NCI-H2081 treated with DMSO at 0.1 percent for 48 hours (cell line): ENCODE measurements around the gene HLCS.

Source experiments
- DNase-seq: peaks from one replicate; lab custom pipeline; 2025; lab: John Stamatoyannopoulos, UW

The HLCS gene

DNA sequence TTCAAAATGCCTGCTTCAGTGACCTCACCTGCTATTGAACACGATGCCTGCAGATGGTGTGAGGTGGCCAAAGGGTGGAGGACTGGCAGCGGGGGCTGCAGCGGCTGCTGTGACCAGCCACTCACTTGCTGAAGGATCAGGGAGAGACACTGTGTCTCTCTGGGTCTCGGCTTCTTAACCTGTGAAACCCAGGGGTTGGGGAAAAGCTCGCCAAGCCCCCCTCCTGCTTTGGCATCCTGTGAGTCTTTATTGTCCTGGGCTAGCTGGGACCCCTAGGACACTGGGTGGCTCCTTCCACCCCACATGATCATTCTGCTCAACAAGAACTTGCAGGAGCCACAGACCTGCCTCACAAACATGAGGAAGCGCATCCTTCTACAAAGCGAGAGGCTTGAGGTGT lies 154.7 kb downstream of the HLCS start:
- DNase-seq, result no peak

DNA sequence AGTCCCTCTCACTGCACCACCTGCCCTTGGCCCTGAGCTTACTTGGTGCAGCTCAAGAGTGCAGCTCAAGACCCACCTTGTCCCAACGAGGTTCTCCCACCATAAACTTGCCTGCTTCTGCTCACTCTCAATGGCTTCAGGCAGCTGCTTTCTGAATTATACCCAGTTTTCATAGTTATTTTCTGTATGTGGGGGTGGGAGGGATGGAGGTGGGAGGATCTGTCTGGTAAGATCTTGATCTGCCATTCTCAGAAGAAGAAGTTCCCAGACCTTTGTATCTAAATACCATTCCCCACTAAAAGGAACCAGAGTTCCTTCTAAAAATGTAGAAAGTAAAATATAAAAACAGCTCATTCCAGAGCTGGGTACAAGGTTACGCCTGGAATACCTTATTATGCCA lies 156.0 kb downstream of the HLCS start:
- no peak for DNase-seq

DNA sequence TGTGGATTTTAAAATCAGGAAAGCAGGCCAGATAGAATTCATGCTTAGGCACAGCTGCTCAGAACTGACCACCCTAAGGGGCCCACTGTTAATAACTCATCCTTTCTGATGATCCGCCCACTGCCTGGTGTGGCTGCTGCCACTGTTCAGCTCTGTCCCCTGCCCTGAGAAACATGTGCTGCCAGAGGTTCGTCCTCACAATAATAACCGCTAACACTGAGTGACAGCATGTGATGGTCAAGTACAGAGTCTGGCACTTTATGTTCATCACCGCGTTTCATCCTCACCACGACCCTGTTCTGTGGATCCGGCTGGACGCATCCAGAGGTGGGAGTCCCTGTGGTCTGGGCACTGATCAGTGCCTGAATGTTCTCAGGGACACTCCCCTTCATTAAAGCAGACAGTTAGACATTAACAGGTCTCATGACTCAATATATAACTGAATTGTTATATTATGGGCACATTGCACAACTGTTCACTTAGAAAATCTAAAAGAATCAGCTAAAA lies 159.0 kb downstream of the HLCS start:
- DNase-seq, result no peak

DNA sequence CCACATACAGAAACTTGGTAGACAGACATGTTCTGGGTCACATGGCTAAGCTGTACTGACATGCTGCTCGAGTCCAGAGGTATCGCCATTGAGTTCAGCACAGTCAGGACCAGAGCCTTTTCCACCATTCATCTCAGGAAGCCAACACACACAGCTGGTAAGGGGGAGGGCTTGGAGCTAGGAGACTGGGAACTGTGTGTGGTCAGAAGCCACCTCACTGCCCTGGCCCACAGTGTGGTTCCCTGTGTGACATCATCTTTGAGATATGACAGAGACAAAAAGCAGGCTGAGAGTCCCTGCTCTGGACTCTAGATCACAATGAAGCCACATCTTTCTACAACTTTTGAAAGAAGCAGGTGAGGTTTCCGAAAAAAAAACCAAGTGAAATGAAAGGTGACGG lies 160.4 kb downstream of the HLCS start:
- no peak for DNase-seq

DNA sequence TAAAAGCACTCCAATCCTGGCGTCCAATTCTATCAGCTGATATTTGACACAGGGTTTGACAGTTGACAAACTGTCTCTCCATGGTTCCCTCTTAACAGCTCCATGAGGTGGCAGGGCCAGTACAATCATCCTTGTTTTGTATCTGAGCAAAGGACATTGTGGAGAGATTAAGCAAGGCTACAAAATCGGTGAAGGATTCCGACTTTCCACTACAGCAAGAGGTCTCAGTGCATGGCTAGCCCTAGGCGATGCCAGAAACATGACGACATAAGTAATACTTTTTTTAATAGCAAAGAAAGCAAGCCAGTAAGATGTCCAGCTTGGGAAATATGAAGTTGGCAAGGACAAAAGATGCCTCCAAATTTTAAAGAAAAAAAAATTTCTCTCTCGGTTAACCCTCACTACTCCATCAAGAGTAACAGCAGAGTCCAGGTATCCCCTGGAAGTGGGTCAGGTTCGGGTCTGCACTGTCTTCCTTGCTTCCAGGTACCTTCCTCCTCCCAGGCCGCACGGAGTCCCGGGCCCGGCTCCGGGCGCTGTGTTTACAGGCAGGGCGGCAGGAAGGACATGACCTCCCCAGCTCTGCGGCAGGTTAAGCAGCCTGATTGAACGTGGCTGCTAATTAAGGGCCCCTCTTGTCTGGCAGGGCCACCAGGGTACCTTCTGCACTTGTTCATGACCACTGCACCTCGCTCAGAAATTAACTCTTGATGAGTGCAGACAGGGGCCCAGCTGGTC lies 161.4 kb downstream of the HLCS start:
- no peak for DNase-seq

DNA sequence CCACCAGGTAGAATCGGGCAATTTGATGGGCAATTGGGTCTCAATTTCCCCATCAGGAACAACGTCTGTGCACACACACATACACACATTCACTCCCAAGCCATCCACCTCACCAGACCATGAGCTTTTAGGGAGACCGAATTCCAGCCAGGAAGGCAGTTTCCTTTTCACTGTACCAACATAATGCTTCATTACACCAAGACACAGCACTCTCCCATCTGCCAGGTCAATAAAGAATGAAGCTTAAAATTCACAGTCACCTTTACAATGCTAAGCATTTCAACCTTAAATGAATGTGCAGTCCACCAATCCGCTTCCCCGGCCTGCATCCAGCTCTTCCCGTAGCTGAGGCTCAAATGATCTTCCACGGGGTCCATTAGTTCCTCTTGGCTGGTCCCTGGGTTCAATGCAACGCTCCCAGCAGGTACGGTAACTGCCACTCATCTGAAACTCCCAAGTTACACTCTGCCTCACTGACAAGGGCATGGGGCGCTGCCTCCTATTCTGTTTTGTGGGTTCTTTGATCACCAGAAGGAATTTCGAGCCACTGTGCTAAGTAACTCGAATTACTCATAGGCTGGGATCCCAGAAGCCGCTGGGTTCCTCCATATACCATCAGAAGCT lies 162.5 kb downstream of the HLCS start:
- no peak for DNase-seq

DNA sequence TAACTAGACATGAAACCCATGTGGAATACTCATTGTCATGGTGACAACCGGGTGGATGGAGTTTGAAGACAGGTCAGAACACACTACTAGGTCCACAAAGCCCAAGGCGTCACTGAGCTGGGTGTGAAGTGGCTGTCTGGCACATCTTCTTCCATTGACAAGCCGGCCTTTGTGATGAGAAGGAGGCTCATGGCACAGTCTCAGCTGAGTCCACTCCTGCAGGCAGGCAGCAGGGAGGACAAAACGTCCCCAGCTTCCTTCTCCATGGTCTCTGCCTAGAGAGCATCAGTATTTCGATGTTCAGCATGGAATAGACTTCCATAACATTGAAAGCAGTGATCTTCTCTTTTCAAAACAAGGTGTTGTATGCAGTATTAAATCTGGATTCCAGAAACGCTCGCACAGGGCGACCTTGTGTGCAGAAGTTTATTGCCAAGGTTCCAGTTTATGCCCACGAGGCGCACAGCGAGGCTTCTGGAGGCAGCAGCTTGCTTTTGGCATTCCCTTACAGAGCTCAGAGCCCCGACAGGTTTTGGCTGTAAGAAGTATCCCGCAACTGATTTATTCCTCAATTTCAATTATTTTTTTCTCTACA lies 163.3 kb downstream of the HLCS start:
- DNase-seq, result no peak

DNA sequence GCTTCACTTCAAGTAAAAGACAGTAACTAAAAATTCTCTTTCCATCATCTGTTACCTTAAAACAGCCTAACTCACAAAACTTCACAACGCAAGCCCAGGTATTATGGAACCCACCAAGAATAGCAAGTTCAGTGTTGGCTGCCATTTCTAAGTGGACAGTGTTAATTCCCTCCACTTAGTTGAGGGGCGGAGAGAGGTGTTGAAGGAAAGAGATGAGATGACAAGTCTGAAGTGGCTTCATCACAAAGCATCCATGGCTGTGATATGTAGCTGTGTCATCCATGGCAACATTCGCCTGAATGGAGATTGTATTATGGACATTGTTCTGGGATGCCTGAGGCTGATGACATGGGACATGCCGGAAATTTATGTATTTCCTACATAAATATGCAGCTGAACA lies 165.7 kb downstream of the HLCS start:
- no peak for DNase-seq

DNA sequence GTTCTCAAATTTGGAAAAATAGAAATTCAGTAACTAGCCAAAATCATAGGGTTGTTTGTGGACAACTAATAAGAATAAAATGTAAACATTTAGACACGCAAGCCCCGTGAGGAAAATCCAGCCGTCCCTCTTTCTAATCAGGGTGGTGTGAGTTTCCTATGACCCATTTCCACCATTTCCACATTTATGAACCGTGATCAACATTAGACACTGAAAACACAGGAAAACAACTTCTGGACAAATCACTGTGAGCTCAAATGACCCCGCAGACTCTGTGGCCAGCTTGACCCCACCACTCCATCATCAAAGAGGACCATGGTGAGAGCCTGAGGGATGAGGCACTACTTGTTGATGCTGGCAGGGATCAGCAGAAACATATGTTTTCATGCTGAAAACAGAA lies 166.6 kb downstream of the HLCS start:
- DNase-seq, result no peak

DNA sequence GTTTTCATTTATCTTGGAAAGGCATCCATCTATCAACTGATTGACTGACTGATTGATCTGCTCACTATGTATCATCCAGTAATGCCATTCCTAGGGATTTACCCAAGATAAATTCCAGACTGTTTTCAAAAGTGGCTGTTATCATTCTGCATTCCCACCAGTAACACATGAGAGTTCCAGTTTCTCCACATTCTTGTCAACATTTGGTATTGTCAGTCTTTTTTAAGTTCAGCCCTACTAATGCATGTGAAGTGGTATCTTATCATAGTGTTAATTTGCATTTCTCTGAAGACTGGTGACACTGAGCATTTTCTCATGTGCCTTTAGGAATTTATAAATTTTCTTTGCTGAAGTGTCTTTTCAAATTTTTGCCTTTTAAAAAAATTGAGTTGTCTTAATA lies 168.0 kb downstream of the HLCS start:
- DNase-seq, result no peak

DNA sequence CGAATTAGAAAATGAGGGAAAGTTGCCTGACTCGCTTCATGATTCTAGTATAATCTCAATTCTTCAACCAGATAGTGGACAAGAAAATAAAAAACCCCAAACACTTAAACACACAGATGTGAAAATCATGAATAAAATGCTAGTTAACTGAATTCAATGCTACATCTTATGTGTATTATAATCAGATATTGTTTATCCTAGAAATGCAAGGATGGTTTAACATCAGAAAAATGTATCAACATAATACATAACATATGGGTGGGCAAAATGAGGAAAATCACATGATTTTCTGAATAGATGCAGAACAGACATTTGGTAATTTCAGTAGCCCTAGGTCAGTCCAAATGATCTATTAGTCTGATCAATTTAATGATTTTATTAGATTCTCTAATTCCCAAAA lies 170.4 kb downstream of the HLCS start:
- DNase-seq, result no peak

DNA sequence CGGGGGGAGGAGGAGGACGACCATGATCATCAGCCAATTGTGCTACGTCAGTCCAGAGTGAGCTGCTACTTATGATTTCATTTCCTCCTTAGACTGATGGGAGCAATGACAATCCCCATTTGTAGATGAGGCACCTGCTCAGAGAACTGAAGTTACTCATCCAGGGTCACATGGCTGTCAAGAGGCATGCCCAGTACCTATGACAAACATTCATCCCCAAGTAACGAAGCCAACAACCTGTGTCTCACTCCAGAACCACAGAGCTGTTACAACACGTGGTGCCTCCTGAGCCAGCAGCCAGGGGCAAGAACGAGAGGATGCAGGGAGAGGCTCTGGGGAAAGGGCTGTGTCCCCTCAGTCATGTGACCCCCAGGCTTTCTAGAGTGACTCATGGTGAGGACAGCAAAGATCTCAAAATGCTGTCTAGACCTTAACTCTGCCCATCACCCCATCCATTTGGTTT lies 173.9 kb downstream of the HLCS start:
- DNase-seq, result no peak

DNA sequence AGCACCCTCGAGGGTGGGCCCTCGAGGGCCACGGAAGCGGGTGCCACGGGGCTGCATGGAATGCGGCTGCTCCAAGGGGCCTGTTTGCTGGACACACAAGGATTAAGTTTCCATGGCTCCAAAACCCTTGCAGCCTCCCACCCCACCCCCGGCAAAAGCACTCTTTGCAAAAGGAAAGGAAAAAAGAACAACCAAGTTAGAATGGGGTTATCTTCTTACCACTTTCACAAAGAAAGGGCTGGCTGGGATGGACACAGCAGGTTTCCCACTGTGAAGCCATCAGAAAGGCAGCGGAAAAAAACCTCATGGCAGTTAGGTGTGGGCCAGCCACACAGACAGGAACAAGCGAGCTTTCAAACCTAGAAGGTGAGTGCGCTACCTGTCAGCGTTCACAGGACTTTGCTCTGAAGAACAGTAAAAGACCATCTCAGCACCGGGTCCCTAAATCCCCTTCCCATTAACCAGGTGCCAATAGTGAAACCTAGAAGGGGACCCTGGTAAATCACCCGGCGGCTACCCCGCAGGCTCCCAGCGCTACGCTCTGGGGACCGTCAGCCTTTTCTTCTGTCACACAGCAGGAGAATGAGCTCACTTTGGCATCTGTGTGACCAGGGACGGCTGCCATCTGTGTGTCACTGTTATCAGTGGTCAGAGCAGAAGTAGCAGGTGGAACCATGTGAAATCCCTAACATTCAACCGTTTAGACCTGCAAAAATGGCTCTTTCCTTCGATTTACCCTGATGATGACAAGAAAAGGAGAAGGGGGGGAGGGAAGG lies 174.6 kb downstream of the HLCS start:
- no peak for DNase-seq

DNA sequence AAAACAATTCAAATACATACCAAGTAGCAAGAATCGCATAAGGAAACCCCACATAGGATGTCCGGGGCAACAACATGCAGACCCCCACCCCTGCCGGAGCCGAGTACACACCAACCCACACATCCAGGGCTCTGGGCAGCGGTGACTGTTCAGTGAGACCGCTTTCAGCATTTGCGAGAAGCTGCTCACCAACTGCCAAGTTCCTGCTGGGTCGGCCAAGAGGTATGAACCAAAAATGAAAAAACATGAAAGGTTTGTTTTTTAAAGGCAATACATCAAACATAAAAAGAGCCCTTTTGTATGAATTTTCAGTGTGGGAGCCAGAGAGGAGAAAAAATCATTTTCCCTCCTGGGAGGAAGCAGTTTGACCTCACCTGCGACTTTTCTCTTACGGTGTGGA lies 175.3 kb downstream of the HLCS start:
- no peak for DNase-seq

DNA sequence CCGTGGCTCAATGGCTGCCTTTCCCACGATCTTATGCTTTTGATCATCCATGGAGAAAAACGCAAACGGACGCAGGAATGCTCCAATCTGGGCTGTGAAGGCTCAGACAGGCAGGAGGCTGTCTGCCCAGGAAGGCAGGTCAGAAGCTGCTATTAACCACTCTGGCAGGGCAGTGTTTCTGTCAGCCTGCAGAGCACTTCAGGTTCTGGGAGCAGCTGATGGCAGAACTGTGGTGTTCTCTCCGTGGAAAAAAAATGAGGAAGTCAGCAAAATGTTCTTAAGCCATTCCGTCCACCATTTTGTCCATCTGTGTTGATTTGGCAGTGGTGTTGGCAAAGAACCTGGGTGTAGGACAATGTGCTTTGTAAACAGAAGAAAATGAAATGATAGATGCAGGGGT lies 175.9 kb downstream of the HLCS start:
- no peak for DNase-seq

DNA sequence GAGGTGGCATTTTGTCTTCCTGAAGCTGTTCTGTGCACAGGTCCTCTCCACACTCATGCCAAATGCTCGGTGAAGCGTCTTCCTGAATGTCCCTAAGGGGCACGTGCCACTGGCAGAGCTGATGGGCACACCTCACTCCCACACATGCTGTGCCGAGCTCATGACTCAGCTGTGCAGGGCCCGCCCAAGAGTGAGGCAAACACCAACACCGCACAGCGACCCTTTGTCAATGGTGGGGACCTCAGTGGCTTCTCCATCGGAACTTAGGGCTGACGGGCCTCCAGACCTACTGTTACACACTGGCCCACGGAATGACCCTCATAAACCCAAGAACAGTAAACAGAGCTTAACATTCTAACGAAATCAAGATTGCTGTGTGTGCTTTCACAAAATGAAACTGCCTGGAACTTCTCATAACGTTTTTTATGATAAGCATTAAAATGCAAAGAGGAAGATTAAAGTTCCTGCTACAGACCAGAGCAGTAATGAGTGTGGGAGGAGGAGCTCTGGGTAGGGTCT lies 178.3 kb downstream of the HLCS start:
- DNase-seq, result no peak

DNA sequence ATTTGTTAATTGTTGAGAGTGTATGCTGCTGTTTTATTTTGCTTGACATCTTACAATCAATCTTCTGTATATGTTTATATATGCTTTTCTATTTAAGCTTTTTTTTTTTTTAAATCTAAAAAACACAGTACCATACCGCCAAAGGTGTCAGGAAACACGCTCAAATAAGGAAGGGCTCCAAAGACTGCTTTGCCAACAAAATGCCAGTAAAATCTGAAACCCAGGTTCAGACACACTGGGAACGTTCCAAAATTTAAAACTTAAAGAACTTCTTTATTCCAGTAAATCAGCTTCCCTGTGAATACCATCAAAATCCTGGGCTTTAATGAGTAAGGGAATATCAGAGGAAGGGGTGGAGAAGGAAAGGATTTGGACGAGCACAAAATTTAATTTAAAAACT lies 180.3 kb downstream of the HLCS start:
- DNase-seq, result no peak

DNA sequence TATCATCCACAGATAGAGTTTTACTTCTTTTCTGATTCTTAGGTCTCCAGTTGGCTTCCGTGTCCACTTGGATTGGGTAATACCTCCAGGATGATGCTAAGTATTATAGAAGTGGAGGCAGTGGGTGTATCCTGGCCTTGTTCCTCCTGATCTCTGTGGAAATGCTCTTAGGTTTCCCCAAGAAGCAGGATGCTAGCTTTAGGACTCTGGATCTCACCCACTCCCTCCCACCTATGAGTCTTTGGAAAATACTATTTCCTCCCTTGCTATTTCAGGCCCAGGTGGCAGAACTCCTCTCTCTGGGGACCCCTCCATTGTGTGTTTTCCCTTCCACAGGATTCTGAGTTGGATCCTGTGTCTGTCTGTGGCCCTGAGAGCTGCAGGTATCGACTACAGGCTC lies 180.9 kb downstream of the HLCS start:
- DNase-seq, result no peak

DNA sequence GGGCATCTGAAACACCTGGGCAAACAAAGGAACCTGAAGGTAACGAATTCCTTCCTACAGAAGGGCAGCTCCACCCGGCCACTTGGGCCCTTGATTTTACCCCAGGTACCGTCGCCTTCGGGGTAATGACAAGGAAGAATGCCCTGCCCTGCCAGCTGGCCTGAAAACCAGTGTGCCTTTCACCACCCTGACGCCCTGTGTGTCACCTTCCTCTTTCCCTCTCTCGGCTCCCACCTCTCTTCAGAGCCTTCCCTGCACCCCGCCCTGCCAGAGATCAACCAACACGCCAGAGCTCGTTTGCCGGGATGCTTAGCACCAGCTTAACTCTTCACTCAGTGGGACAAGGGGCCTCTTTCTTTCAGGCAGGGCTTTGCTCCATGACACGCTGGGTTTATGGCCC lies 181.5 kb downstream of the HLCS start:
- DNase-seq, result no peak

DNA sequence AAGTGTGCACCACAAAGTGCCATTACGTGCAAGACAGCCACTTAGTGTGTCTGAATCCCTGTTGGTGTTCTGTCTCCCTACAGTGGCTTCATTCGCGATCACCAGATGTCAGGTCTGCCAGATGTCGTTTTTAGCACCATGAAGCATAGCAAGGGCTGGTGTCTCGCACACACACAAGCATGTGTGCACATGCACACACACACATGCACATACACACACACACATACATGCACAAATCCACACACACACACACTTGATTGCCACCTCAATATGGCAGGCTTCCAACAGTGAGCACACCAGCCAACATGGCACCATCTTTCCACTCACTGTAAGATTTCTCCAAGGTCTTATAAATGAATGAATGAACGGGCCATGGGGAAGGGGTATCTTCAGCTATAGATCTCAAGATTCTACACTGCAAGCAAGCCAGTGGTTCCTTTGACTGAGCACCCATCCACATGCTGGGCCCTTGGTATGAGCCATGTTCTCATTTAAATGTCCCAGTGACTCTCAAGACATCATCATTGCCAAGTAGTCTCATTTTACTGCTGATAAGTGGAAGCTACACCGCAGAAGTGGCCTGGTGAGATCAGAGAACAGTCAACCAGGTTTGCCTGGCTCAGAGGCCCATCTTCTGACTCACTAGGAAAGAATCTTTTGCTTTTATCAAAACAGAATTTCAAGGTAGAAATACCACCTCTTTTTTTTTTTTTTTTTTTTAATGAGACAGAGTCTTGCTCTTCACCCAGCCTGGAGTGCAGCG lies 182.7 kb downstream of the HLCS start:
- DNase-seq, result no peak

DNA sequence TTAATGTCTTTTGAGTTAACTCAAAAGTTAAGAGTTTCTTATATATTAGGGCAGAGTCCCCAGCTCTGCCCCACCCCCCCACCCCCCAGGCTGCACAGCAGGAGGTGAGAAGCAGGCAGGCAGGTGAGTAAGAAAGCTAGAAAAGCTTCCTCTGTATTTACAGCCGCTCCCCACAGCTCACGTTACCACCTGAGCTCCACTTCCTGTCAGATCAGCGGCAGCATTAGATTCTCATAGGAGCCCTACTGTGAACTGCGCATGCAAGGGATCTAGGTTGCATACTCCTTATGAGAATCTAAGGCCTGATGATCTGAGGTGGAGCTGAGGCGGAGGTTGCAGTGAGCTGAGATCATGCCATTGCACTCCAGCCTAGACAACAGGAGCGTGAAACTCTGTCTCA lies 185.6 kb downstream of the HLCS start:
- no peak for DNase-seq
